ENCODE results near the gene TEX264. TPM values are rescaled to one million over a fixed set of nuclear protein-coding genes. Genes with fewer than 3 reads are reported as not detected.

Gene TEX264
- total RNA-seq, 1 donor from 2014 or later, result 0.54 TPM

- no peak overlapping the region for H3K4me2 ChIP-seq
- H3F3A ChIP-seq (ENCODE audit: low read depth), result peaks cover 33% of the 10 kb centered on the region
- H3K9me3 Mint-ChIP-seq, result no peaks in the 10 kb centered on the region
- H3K4me3 ChIP-seq, result no peak overlapping the region
- H3K36me3 Mint-ChIP-seq, result no peaks in the 10 kb centered on the region
- peaks cover 28% of the 10 kb centered on the region for H3K4me1 Mint-ChIP-seq
- peaks cover 39% of the 10 kb centered on the region for H3K27me3 ChIP-seq
- no peaks in the 10 kb centered on the region for H3K36me3 ChIP-seq
- H3K9me3 ChIP-seq (ENCODE audit: low read depth), result no peaks in the 10 kb centered on the region
- peaks cover 7% of the 10 kb centered on the region for H3K27me3 Mint-ChIP-seq (ENCODE audit: insufficient read depth, low read depth)
- H3K4me1 ChIP-seq, result no peaks in the 10 kb centered on the region
- peak; percentile 39 for DNase-seq (ENCODE audit: low spot score)
- H2AFZ ChIP-seq (replicated peaks), result no peak overlapping the region
- H3K9ac ChIP-seq, result no peak overlapping the region
- H4K20me1 ChIP-seq (ENCODE audit: low read depth), result peaks cover 29% of the 10 kb centered on the region
- peak overlapping the region; percentile 48 for H3K4me3 Mint-ChIP-seq
- no peaks in the 10 kb centered on the region for H3K79me2 ChIP-seq (ENCODE audit: low read depth)
- no peak overlapping the region for H3K27ac ChIP-seq
- TF ChIP-seq EZH2phosphoT487 (IDR thresholded peaks at IDR 0.05) (no peak), EZH2 (IDR thresholded peaks at IDR 0.05) (no peak)
- TF ChIP-seq, protein P1, sequence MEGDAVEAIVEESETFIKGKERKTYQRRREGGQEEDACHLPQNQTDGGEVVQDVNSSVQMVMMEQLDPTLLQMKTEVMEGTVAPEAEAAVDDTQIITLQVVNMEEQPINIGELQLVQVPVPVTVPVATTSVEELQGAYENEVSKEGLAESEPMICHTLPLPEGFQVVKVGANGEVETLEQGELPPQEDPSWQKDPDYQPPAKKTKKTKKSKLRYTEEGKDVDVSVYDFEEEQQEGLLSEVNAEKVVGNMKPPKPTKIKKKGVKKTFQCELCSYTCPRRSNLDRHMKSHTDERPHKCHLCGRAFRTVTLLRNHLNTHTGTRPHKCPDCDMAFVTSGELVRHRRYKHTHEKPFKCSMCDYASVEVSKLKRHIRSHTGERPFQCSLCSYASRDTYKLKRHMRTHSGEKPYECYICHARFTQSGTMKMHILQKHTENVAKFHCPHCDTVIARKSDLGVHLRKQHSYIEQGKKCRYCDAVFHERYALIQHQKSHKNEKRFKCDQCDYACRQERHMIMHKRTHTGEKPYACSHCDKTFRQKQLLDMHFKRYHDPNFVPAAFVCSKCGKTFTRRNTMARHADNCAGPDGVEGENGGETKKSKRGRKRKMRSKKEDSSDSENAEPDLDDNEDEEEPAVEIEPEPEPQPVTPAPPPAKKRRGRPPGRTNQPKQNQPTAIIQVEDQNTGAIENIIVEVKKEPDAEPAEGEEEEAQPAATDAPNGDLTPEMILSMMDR (IDR thresholded peaks at IDR 0.05), result no peak
- peak overlapping the region; percentile 34 for H3K27ac Mint-ChIP-seq
Measured at GRCh38 chr3:51673181-51673801, 2.2 kb downstream of the TEX264 start.

DNA sequence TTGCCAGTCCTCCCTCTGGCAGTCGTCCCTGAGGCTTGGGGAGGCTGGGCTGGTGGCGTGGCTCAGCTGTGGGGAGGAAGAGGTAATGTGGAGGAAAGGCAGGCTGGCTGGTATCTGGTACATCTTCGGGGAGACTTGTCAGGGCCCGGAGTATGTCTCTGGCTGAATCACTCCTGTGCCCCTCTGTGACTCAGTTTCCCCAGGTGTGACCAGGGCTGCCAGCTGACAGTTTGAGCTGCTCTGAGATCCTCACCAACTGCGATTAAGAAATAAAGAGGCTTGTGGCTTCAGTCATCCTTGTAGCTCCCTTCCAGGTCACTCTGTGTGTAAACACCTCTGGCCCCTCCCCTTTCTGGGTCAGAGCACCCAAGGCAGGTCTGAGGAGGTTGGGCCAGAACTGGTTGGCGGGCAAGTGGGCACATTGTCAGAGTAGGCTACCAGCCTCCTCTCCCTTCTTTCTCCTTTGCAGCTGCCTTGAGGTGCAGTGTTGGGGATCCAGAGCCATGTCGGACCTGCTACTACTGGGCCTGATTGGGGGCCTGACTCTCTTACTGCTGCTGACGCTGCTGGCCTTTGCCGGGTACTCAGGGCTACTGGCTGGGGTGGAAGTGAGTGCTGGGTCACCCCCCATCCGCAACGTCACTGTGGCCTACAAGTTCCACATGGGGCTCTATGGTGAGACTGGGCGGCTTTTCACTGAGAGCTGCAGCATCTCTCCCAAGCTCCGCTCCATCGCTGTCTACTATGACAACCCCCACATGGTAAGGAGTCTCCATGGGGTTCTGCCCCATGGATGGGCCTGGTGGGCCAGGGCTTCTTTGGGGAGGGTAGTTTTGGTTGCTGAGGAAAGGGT is 3.0 kb downstream of the TEX264 start:
- H3K9ac ChIP-seq, result no peak overlapping the region
- no peaks in the 10 kb centered on the region for H3K79me2 ChIP-seq (ENCODE audit: low read depth)
- Mint-ChIP-seq H3K27me3 (ENCODE audit: insufficient read depth, low read depth) (peaks cover 7% of the 10 kb centered on the region), H3K4me3 (no peak overlapping the region), H3K27ac (no peak overlapping the region), H3K4me1 (peaks cover 28% of the 10 kb centered on the region), H3K36me3 (no peaks in the 10 kb centered on the region), H3K9me3 (no peaks in the 10 kb centered on the region)
- H3K27me3 ChIP-seq, result peaks cover 39% of the 10 kb centered on the region
- H3K4me2 ChIP-seq, result no peak overlapping the region
- DNase-seq (ENCODE audit: low spot score), result no peak
- H3K4me3 ChIP-seq, result no peak overlapping the region
- no peak overlapping the region for H2AFZ ChIP-seq (replicated peaks)
- H4K20me1 ChIP-seq (ENCODE audit: low read depth), result peaks cover 25% of the 10 kb centered on the region
- H3K9me3 ChIP-seq (ENCODE audit: low read depth), result no peaks in the 10 kb centered on the region
- H3K27ac ChIP-seq, result no peak overlapping the region
- peaks cover 33% of the 10 kb centered on the region for H3F3A ChIP-seq (ENCODE audit: low read depth)
- no peaks in the 10 kb centered on the region for H3K4me1 ChIP-seq
- TF ChIP-seq EZH2 (IDR thresholded peaks at IDR 0.05) (no peak), EZH2phosphoT487 (IDR thresholded peaks at IDR 0.05) (no peak)
- TF ChIP-seq, protein P1 (IDR thresholded peaks at IDR 0.05), result no peak
- H3K36me3 ChIP-seq, result no peaks in the 10 kb centered on the region

GRCh38 chr3:51675201-51675611 is 4.2 kb downstream of the TEX264 start:
- Mint-ChIP-seq H3K36me3 (no peaks in the 10 kb centered on the region), H3K27ac (no peak overlapping the region), H3K4me3 (no peak overlapping the region), H3K9me3 (no peaks in the 10 kb centered on the region), H3K4me1 (peaks cover 22% of the 10 kb centered on the region), H3K27me3 (ENCODE audit: insufficient read depth, low read depth) (peaks cover 6% of the 10 kb centered on the region)
- H3K9me3 ChIP-seq (ENCODE audit: low read depth), result no peaks in the 10 kb centered on the region
- H4K20me1 ChIP-seq (ENCODE audit: low read depth), result peaks cover 14% of the 10 kb centered on the region
- no peak overlapping the region for H3K4me3 ChIP-seq
- TF ChIP-seq, protein P1 (IDR thresholded peaks at IDR 0.05), result no peak
- TF ChIP-seq EZH2phosphoT487 (IDR thresholded peaks at IDR 0.05), result no peak
- no peak for TF ChIP-seq EZH2 (IDR thresholded peaks at IDR 0.05)
- H3K9ac ChIP-seq, result no peak overlapping the region
- no peaks in the 10 kb centered on the region for H3K79me2 ChIP-seq (ENCODE audit: low read depth)
- no peaks in the 10 kb centered on the region for H3K36me3 ChIP-seq
- H3K27me3 ChIP-seq, result peaks cover 31% of the 10 kb centered on the region
- H3K4me2 ChIP-seq, result no peak overlapping the region
- no peak overlapping the region for H3K27ac ChIP-seq
- H3F3A ChIP-seq (ENCODE audit: low read depth), result peaks cover 31% of the 10 kb centered on the region
- no peak for DNase-seq (ENCODE audit: low spot score)
- H3K4me1 ChIP-seq, result no peaks in the 10 kb centered on the region
- no peak overlapping the region for H2AFZ ChIP-seq (replicated peaks)

Data from neural progenitor cell (in vitro differentiated cells).